GM19025 (cell line): ENCODE measurements around the gene NLRX1.
"Not testable (repeated sequence)": the region's sequence is repeated elsewhere in the genome, so short reads cannot be mapped to it uniquely, and the experiment has no call there.

Source experiments
- ATAC-seq: cut with Tn5 transposase; IDR thresholded peaks from one replicate; pipeline ENCODE4 v1.9.1; 2021; ENCODE audit warnings: mild to moderate bottlenecking, low read depth, moderate library complexity; ENCODE audit not compliant: unreplicated experiment

NLRX1 gene

GRCh38 chr11:119168471-119169281, at the start of gene NLRX1:
TSS of gene NLRX1 (plus strand) at chr11:119168725. CDS start at chr11:119171404, 2,679 bp downstream.
- peak; percentile 97 for ATAC-seq

- ATAC-seq, result no peak
These were observed 49.6 kb upstream of the NLRX1 start for GRCh38 chr11:119118946-119119345.

- ATAC-seq, result no peak
These were observed 47.9 kb upstream of the NLRX1 start for GRCh38 chr11:119120639-119121007.

- peak; percentile 96 for ATAC-seq
These were observed 47.3 kb upstream of the NLRX1 start, which contains the start of gene HINFP for GRCh38 chr11:119121008-119121810. TSS of gene HINFP (plus strand) at chr11:119121580. CDS start at chr11:119126945, 5,365 bp downstream.

GRCh38 chr11:119121811-119122124, 46.8 kb upstream of the NLRX1 start:
- ATAC-seq, result no peak

GRCh38 chr11:119125821-119126220, 42.7 kb upstream of the NLRX1 start:
- no peak for ATAC-seq

GRCh38 chr11:119126675-119127268, 41.8 kb upstream of the NLRX1 start:
- ATAC-seq, result no peak

GRCh38 chr11:119130662-119131061, 37.9 kb upstream of the NLRX1 start:
- no peak for ATAC-seq

- no peak for ATAC-seq
These were observed 34.0 kb upstream of the NLRX1 start for GRCh38 chr11:119134389-119134978.

GRCh38 chr11:119139276-119139675, 29.2 kb upstream of the NLRX1 start:
- not testable (repeated sequence) for ATAC-seq

GRCh38 chr11:119144825-119145486, 23.6 kb upstream of the NLRX1 start:
- ATAC-seq, result no peak

- no peak for ATAC-seq
These were observed 23.0 kb upstream of the NLRX1 start for GRCh38 chr11:119145551-119145950.

- no peak for ATAC-seq
These were observed 20.8 kb upstream of the NLRX1 start for GRCh38 chr11:119147604-119148333.

GRCh38 chr11:119148720-119149017, 19.9 kb upstream of the NLRX1 start:
- no peak for ATAC-seq

GRCh38 chr11:119149018-119149785, 19.3 kb upstream of the NLRX1 start, which contains the start of gene ABCG4:
TSS of gene ABCG4 (plus strand) at chr11:119149052. CDS start at chr11:119149966, 914 bp downstream.
- ATAC-seq, result no peak

- ATAC-seq, result no peak
These were observed 18.7 kb upstream of the NLRX1 start for GRCh38 chr11:119149786-119150275.

- ATAC-seq, result no peak
These were observed 16.5 kb upstream of the NLRX1 start for GRCh38 chr11:119152043-119152442.

- no peak for ATAC-seq
These were observed 15.9 kb upstream of the NLRX1 start for GRCh38 chr11:119152604-119153003.
